GM12878 (cell line): ENCODE measurements around the gene PRR29. TPM values are rescaled to one million over a fixed set of nuclear protein-coding genes. Genes with fewer than 3 reads are reported as not detected.

ENCODE experiments used
- ASH2L ChIP-seq: fragments of 300-600, 200-600 bp; sonication (generic); IDR thresholded peaks from 2 replicates; pipeline ENCODE4 v1.6.1; 2017; ENCODE audit warnings: low read depth, mild to moderate bottlenecking, borderline replicate concordance
- CHD4 ChIP-seq: fragments of 200-600 bp; sonication (generic); IDR thresholded peaks from 2 replicates; pipeline ENCODE4 v1.6.1; 2016; ENCODE audit warnings: mild to moderate bottlenecking
- KLF5 ChIP-seq: fragments of 450-650 bp; IDR thresholded peaks from 2 replicates; pipeline ENCODE4 v1.6.1; 2014; ENCODE audit warnings: mild to moderate bottlenecking; ENCODE audit not compliant: partially characterized antibody
- NR2C1 ChIP-seq: fragments of 450-650 bp; IDR thresholded peaks from 2 replicates; pipeline ENCODE4 v1.6.1; 2017; ENCODE audit warnings: antibody characterized with exemption, mild to moderate bottlenecking, moderate library complexity
- RAD21 ChIP-seq: IDR thresholded peaks from 2 replicates; pipeline ENCODE4 v1.6.1; 2011; ENCODE audit warnings: mild to moderate bottlenecking, low read depth, low read length, moderate library complexity; ENCODE audit not compliant: insufficient read depth
- STAT3 ChIP-seq: IDR thresholded peaks from 2 replicates; pipeline ENCODE4 v1.6.1; 2011; ENCODE audit warnings: low read depth, low read length, improper control_type of control experiment
- TBL1XR1 ChIP-seq: IDR thresholded peaks from 2 replicates; pipeline ENCODE4 v1.6.1; 2012; ENCODE audit warnings: low read depth, low read length, improper control_type of control experiment
- ZNF274 ChIP-seq: IDR thresholded peaks from one replicate; pipeline ENCODE4 v1.8.0; 2011; ENCODE audit not compliant: insufficient read length, insufficient read depth
- ZNF622 ChIP-seq: fragments of 450-650 bp; IDR thresholded peaks from 2 replicates; pipeline ENCODE4 v1.6.1; 2017; ENCODE audit warnings: mild to moderate bottlenecking, inconsistent platforms
- polyA plus RNA-seq, 11 experiments: library from polyadenylated mRNA; depleted of rRNA in 4 of 11; unstranded in 6 of 11; stranded (reverse) in 5 of 11; fragments of >200 nt; fragmentation: Nextera tagmentation in 4 of 11; fragmentation: Illumina TruSeq in 1 of 11; extraction: Ambion mirVana in 4 of 11; extraction: Trizol in 1 of 11; gene quantifications; 1 replicate in 1 of 11; 2 replicates in 10 of 11; pipeline versions ENCODE4 v1.2.1 to v1.2.3, GENCODE V29; 2011 to 2016; ENCODE audit warnings: inconsistent platforms in 2 of 11, missing spikeins in 2 of 11, low read depth in 1 of 11
- total RNA-seq, 4 experiments: library from RNA; depleted of rRNA in 3 of 4; stranded (reverse); fragments of >200 nt in 3 of 4; fragmentation: Illumina TruSeq in 1 of 4; extraction: Trizol in 1 of 4; gene quantifications; 2 replicates each; pipeline versions ENCODE4 v1.2.1 to v1.2.3, GENCODE V29; 2013 to 2021
- TF ChIP-seq, protein P1 (sequence below): fragments of 450-650 bp; IDR thresholded peaks from 2 replicates; pipeline ENCODE4 v1.6.1; 2018; ENCODE audit warnings: mild to moderate bottlenecking, low read depth, moderate library complexity; ENCODE audit not compliant: partially characterized antibody

The PRR29 gene
- total and polyA plus RNA-seq, 10 of the 15 experiments (the other 5 are each of a cell fraction or from before 2014, with no cell fraction given) = 0.01 to 2.4 (median 0.18) TPM; not detected in 3

DNA sequence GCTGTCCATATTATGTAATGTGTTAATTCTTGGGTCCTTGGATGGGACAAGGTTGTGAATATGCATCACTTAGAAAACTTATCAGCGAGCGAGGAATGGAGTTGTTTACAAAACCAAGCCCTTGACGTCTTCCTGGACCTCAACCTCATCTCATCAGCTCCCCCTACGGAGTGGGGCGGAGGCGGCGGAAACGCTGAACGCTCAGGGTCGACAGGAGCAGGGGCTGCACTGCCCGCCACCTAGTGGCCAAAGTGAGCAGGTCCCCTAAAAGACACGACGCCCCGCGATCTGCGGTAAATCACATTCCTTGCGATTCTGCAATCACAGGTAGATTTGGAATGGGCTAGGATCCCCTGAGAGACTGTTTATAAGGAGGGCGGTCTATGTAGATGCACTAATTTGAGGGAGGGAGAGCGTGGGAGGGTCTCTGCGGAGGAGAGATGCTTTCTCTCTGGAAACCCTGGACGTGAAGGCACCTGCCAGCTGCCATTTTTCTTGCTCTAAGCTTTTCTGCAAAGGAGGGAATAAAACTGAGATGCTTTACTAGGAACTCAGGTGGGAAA, 27.7 kb downstream of the PRR29 start (continued):
- TF ChIP-seq NR2C1 (no peak), ZNF622 (no peak), TBL1XR1 (no peak), RAD21 (peak; percentile 75), STAT3 (no peak), CHD4 (no peak), ZNF274 (no peak), ASH2L (no peak), KLF5 (peak; percentile 47)
- TF ChIP-seq, protein P1, sequence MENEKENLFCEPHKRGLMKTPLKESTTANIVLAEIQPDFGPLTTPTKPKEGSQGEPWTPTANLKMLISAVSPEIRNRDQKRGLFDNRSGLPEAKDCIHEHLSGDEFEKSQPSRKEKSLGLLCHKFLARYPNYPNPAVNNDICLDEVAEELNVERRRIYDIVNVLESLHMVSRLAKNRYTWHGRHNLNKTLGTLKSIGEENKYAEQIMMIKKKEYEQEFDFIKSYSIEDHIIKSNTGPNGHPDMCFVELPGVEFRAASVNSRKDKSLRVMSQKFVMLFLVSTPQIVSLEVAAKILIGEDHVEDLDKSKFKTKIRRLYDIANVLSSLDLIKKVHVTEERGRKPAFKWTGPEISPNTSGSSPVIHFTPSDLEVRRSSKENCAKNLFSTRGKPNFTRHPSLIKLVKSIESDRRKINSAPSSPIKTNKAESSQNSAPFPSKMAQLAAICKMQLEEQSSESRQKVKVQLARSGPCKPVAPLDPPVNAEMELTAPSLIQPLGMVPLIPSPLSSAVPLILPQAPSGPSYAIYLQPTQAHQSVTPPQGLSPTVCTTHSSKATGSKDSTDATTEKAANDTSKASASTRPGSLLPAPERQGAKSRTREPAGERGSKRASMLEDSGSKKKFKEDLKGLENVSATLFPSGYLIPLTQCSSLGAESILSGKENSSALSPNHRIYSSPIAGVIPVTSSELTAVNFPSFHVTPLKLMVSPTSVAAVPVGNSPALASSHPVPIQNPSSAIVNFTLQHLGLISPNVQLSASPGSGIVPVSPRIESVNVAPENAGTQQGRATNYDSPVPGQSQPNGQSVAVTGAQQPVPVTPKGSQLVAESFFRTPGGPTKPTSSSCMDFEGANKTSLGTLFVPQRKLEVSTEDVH = no peak
